ENCODE data around the gene TARBP1.

- TF ChIP-seq, protein P1, sequence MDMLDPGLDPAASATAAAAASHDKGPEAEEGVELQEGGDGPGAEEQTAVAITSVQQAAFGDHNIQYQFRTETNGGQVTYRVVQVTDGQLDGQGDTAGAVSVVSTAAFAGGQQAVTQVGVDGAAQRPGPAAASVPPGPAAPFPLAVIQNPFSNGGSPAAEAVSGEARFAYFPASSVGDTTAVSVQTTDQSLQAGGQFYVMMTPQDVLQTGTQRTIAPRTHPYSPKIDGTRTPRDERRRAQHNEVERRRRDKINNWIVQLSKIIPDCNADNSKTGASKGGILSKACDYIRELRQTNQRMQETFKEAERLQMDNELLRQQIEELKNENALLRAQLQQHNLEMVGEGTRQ (IDR thresholded peaks at IDR 0.05), result no peak
- TF ChIP-seq RAD21 (conservative IDR thresholded peaks at IDR 0.05 in 1 of 2, IDR thresholded peaks at IDR 0.05 in 1 of 2) (no peak), CTCF (IDR thresholded peaks at IDR 0.05) (no peak), PHF8 (IDR thresholded peaks at IDR 0.05; ENCODE audit: borderline replicate concordance, low read depth) (no peak), HOXA7 (CRISPR knock-in tag; IDR thresholded peaks at IDR 0.05) (no peak)
These were observed 72.1 kb downstream of the TARBP1 start for GRCh38 chr1:234406871-234407270.
